ENCODE data around the gene TMEM131L.

TMEM131L gene

DNA sequence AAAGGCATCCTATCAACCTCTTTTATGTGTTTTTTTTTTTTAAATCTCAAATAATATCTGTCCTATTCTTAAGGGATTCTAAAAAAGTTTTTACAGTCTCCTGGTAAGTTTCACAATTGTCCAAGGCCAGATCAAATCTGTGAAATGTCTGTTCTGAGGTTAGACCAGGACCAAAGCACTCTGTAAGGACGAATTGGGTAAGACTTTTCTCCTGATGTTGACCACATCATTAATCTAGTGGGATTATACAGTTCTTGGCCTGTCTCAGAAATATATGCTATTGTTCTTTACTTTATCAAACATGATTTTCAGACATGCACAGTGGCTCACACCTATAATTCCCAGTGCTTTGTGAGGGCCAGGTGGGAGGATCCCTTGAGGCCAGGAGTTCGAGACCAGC, 45.8 kb upstream of the TMEM131L start:
- H3K36me3 ChIP-seq (ENCODE audit: control insufficient read depth, low read length) = peaks cover 23% of the 10 kb centered on the region
- H3K9me3 ChIP-seq (ENCODE audit: control insufficient read depth, insufficient read depth, low read length) = no peaks in the 10 kb centered on the region
- H3K27ac ChIP-seq (ENCODE audit: low read depth, low read length) = peak overlapping the region; percentile 65
- H4K20me1 ChIP-seq (ENCODE audit: control insufficient read depth, insufficient read depth, low read depth, low read length) = no peaks in the 10 kb centered on the region
- H3K27me3 ChIP-seq (ENCODE audit: control insufficient read depth, low read length) = no peaks in the 10 kb centered on the region
- H3K9me2 ChIP-seq (replicated peaks; ENCODE audit: control insufficient read depth, low read length) = no peaks in the 10 kb centered on the region
- peaks cover 86% of the 10 kb centered on the region for H3K4me1 ChIP-seq (ENCODE audit: control insufficient read depth, low read length)
- H3F3A ChIP-seq (ENCODE audit: control insufficient read depth, insufficient read depth) = peaks cover 35% of the 10 kb centered on the region
- no peak overlapping the region for H3K4me3 ChIP-seq (ENCODE audit: low read length)
- TF ChIP-seq CTCF (IDR thresholded peaks at IDR 0.05; ENCODE audit: low read depth, low read length, poor library complexity, severe bottlenecking) (no peak), EZH2phosphoT487 (IDR thresholded peaks at IDR 0.05; ENCODE audit: borderline replicate concordance, low read length) (no peak)
- H3K79me2 ChIP-seq (ENCODE audit: control insufficient read depth, low read length) = peaks cover 9% of the 10 kb centered on the region
- peak overlapping the region; percentile 14 for H3K4me2 ChIP-seq (ENCODE audit: low read length)

GRCh38 chr4:153421941-153422340, 44.2 kb upstream of the TMEM131L start:
- peaks cover 16% of the 10 kb centered on the region for H3K36me3 ChIP-seq (ENCODE audit: control insufficient read depth, low read length)
- peaks cover 89% of the 10 kb centered on the region for H3K4me1 ChIP-seq (ENCODE audit: control insufficient read depth, low read length)
- TF ChIP-seq CTCF (IDR thresholded peaks at IDR 0.05; ENCODE audit: low read depth, low read length, poor library complexity, severe bottlenecking) (no peak), EZH2phosphoT487 (IDR thresholded peaks at IDR 0.05; ENCODE audit: borderline replicate concordance, low read length) (no peak)
- H3K27ac ChIP-seq (ENCODE audit: low read depth, low read length) = peak overlapping the region; percentile 65
- H4K20me1 ChIP-seq (ENCODE audit: control insufficient read depth, insufficient read depth, low read depth, low read length) = no peaks in the 10 kb centered on the region
- H3K9me2 ChIP-seq (replicated peaks; ENCODE audit: control insufficient read depth, low read length) = no peaks in the 10 kb centered on the region
- H3K4me3 ChIP-seq (ENCODE audit: low read length) = peak overlapping the region; percentile 38
- no peaks in the 10 kb centered on the region for H3K27me3 ChIP-seq (ENCODE audit: control insufficient read depth, low read length)
- H3F3A ChIP-seq (ENCODE audit: control insufficient read depth, insufficient read depth) = peaks cover 46% of the 10 kb centered on the region
- peak overlapping the region; percentile 45 for H3K4me2 ChIP-seq (ENCODE audit: low read length)
- no peaks in the 10 kb centered on the region for H3K9me3 ChIP-seq (ENCODE audit: control insufficient read depth, insufficient read depth, low read length)
- H3K79me2 ChIP-seq (ENCODE audit: control insufficient read depth, low read length) = peaks cover 9% of the 10 kb centered on the region

DNA sequence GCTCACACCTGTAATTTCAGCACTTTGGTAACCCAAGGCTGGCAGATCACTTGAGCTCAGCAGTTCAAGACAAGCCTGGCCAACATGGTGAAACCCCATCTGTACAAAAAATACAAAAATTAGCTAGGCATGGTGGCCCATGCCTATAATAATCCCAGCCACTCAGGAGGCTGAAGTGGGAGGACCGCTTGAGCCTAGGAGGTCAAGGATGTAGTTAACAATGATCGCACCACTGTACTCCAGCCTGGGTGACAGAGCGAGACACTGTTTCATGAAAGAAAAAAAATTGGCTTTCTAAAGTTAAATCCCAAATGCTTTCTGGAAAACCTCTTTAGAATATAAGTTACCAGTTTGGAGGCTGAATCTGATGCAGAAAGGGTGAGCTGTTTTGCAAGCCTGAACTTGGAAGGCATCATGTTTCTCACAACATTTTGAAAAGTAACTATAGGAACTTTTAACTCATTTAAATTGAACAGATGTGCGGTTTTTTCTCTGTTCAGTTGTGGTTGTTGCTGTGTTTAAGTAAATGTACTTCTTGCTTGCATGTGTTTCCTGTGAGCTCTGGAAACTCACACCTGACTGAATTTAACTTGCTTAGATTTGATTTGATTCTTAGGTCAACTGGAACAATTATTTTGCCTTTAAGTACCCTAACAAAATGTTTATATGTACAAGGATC, 39.8 kb upstream of the TMEM131L start:
- H3K9me2 ChIP-seq (replicated peaks; ENCODE audit: control insufficient read depth, low read length) = no peaks in the 10 kb centered on the region
- H3K4me2 ChIP-seq (ENCODE audit: low read length) = peak overlapping the region; percentile 77
- peaks cover 94% of the 10 kb centered on the region for H3K4me1 ChIP-seq (ENCODE audit: control insufficient read depth, low read length)
- no peaks in the 10 kb centered on the region for H3K9me3 ChIP-seq (ENCODE audit: control insufficient read depth, insufficient read depth, low read length)
- H3K4me3 ChIP-seq (ENCODE audit: low read length) = peak overlapping the region; percentile 63
- H4K20me1 ChIP-seq (ENCODE audit: control insufficient read depth, insufficient read depth, low read depth, low read length) = no peaks in the 10 kb centered on the region
- peaks cover 22% of the 10 kb centered on the region for H3K36me3 ChIP-seq (ENCODE audit: control insufficient read depth, low read length)
- TF ChIP-seq CTCF (IDR thresholded peaks at IDR 0.05; ENCODE audit: low read depth, low read length, poor library complexity, severe bottlenecking) (no peak), EZH2phosphoT487 (IDR thresholded peaks at IDR 0.05; ENCODE audit: borderline replicate concordance, low read length) (no peak)
- peaks cover 62% of the 10 kb centered on the region for H3F3A ChIP-seq (ENCODE audit: control insufficient read depth, insufficient read depth)
- H3K79me2 ChIP-seq (ENCODE audit: control insufficient read depth, low read length) = peaks cover 39% of the 10 kb centered on the region
- H3K27ac ChIP-seq (ENCODE audit: low read depth, low read length) = peak overlapping the region; percentile 96
- no peaks in the 10 kb centered on the region for H3K27me3 ChIP-seq (ENCODE audit: control insufficient read depth, low read length)
